ENCODE data around the gene DENND5A. TPM values are rescaled to one million over a fixed set of nuclear protein-coding genes. Genes with fewer than 3 reads are reported as not detected.

Gene DENND5A
- total and polyA plus RNA-seq, 9 of the 15 experiments (the other 6 are each of a cell fraction or from before 2014, with no cell fraction given), result 11.7 to 130 (median 46.3) TPM

DNA sequence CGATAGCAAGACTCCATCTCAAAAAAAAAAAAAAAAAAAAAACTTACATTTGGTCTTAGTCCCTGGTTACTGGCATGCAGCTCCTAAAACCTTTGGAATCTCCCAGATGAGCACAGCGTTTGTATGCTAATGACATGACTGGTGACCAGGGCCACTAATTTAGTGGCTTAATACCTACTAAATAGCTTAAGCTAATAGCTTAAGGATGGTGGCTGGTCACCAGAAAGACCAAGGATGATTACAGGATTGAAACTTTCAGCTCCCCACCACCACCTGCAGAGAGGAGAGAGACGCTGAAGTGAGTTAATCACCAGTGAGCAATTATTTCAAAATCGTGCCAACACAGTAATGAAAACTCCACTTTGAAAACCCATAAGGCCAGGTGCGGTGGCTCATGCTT lies 37.1 kb downstream of the DENND5A start:
- POLR2A ChIA-PET, result interaction anchor here (0.6 to 4.7 kb wide), 2 partner anchors 10 to 17 kb away, joined by 3 to 14 read pairs; no protein-coding TSS in a partner anchor

More for the DNA sequence above, 37.1 kb downstream of the DENND5A start:
- Histone ChIP-seq H3K27ac (ENCODE audit: extremely low read depth, low read depth, low read length) (no peak overlapping the region), H3K36me3 (ENCODE audit: control insufficient read depth, insufficient read depth, low read length) (no peaks in the 10 kb centered on the region), H4K20me1 (replicated peaks; ENCODE audit: control insufficient read depth, insufficient read depth, low read length) (no peaks in the 10 kb centered on the region; the same call in 1 of the 2 replicates), H3K9ac (ENCODE audit: insufficient read depth in 1 of 2, low read depth in 2 of 2, low read length in 2 of 2) (no peak overlapping the region), H3K9me3 (replicated peaks; ENCODE audit: control insufficient read depth, insufficient read depth, low read depth, low read length) (no peaks in the 10 kb centered on the region), H3K4me2 (ENCODE audit: insufficient read depth, low read length) (no peak overlapping the region), H3K9me1 (ENCODE audit: control insufficient read depth, insufficient read depth, low read length) (no peaks in the 10 kb centered on the region), H3K27me3 (ENCODE audit: control insufficient read depth in 2 of 2, insufficient read depth in 2 of 2, low read length in 2 of 2) (no peaks in the 10 kb centered on the region), H3K4me3 (no peak overlapping the region), H3K4me1 (replicated peaks in 1 of 2; ENCODE audit: control insufficient read depth in 2 of 2, insufficient read depth in 2 of 2, low read length in 2 of 2) (peaks cover 13 to 20% of the 10 kb centered on the region in 2 experiments; a peak in 4 of 5 replicates), H3K79me2 (ENCODE audit: control insufficient read depth, insufficient read depth, low read length) (peaks cover 80% of the 10 kb centered on the region), H2AFZ (ENCODE audit: low read depth, low read length) (no peak overlapping the region)
- ATAC-seq (no peak), FAIRE-seq (no peak), DNase-seq (ENCODE audit: extremely low read depth in 1 of 4, low spot score in 3 of 4) (no peak)
- no peak for TF ChIP-seq NR2C2 (CRISPR knock-in tag; IDR thresholded peaks at IDR 0.05)
- TF ChIP-seq NR2C2 (tag; IDR thresholded peaks at IDR 0.05), result no peak
- TF ChIP-seq CEBPG (CRISPR knock-in tag; IDR thresholded peaks at IDR 0.05), result no peak
- no peak for TF ChIP-seq CEBPG (tag; conservative IDR thresholded peaks at IDR 0.05 in 1 of 2, IDR thresholded peaks at IDR 0.05 in 1 of 2)
- TF ChIP-seq NKRF (IDR thresholded peaks at IDR 0.05; ENCODE audit: borderline replicate concordance), result no peak
- TF ChIP-seq ZNF586 (CRISPR knock-in tag; conservative IDR thresholded peaks at IDR 0.05), result no peak
- TF ChIP-seq ZNF146 (CRISPR knock-in tag; IDR thresholded peaks at IDR 0.05; ENCODE audit: unreplicated experiment), result no peak
- no peak for TF ChIP-seq HNRNPH1 (optimal IDR thresholded peaks at IDR 0.05; ENCODE audit: low read depth, low read length)
- TF ChIP-seq RCOR1 (IDR thresholded peaks at IDR 0.05; ENCODE audit: borderline replicate concordance in 1 of 2, low read depth in 2 of 2, low read length in 2 of 2), result no peak
- no peak for TF ChIP-seq POLR2A (conservative IDR thresholded peaks at IDR 0.05)
- no peak for TF ChIP-seq ZBED1 (IDR thresholded peaks at IDR 0.05)
- TF ChIP-seq RFX7 (CRISPR knock-in tag; IDR thresholded peaks at IDR 0.05), result no peak
- no peak for TF ChIP-seq POLR2AphosphoS2 (IDR thresholded peaks at IDR 0.05; ENCODE audit: low read length)
- TF ChIP-seq ZNF174 (CRISPR knock-in tag; IDR thresholded peaks at IDR 0.05), result no peak
- no peak for TF ChIP-seq CBFA2T2 (conservative IDR thresholded peaks at IDR 0.05)
- no peak for TF ChIP-seq ZNF263 (CRISPR knock-in tag; IDR thresholded peaks at IDR 0.05; ENCODE audit: borderline replicate concordance)
- TF ChIP-seq HDAC2 (IDR thresholded peaks at IDR 0.05), result no peak
- no peak for TF ChIP-seq DACH1 (IDR thresholded peaks at IDR 0.05; ENCODE audit: partially characterized antibody)
- no peak for TF ChIP-seq TFAP4 (CRISPR knock-in tag; IDR thresholded peaks at IDR 0.05; ENCODE audit: borderline replicate concordance)
- intact Hi-C loops (cut with micrococcal nuclease) (no loop called here), in situ Hi-C loops (cut with MboI) (no loop called here)
- no TSS peak for BruUV-seq (replicated peaks)
- CTCF ChIA-PET (ENCODE audit: low intra/inter-chr PET ratio), result no interaction called here
- 74% methylated on average over 5 of the region's 5 CpGs for WGBS (ENCODE audit: insufficient coverage, low coverage, missing lambda C conversion rate)
